OCI-LY1 (cell line): ENCODE data around the gene ARHGAP32.

ENCODE experiments used
- EZH2 ChIP-seq: fragments of 200-600 bp; sonication (generic), shearing (Covaris generic); IDR thresholded peaks from 2 replicates; pipeline ENCODE4 v1.8.0; 2017; ENCODE audit warnings: borderline replicate concordance, mixed run types, mild to moderate bottlenecking, antibody characterized with exemption, low read length, moderate library complexity, mixed read lengths
- TF ChIP-seq, protein P1 (sequence below): fragments of 200-600 bp; sonication (generic), shearing (Covaris generic); IDR thresholded peaks from 2 replicates; pipeline ENCODE4 v1.5.1; 2017; ENCODE audit warnings: mild to moderate bottlenecking, antibody characterized with exemption, low read length, moderate library complexity, mixed read lengths

DNA sequence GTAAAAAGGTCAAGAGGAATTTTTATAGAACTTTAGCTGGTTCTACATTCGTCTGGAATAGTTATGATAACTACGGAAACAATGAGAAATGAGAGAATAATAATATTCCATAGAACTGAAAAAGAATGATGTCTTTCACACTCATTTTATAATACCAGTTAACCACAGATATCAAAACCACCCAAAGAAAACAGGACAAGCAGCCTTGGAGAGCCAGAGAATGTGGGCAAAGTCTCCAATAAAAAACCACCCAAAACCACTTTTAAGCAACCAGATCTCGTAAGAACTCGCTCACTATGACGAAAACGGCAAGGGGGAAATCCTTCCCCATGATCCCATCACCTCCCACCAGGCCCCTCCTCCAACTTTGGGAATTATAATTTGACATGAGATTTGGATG lies 60.8 kb downstream of the ARHGAP32 start:
- TF ChIP-seq, protein P1, sequence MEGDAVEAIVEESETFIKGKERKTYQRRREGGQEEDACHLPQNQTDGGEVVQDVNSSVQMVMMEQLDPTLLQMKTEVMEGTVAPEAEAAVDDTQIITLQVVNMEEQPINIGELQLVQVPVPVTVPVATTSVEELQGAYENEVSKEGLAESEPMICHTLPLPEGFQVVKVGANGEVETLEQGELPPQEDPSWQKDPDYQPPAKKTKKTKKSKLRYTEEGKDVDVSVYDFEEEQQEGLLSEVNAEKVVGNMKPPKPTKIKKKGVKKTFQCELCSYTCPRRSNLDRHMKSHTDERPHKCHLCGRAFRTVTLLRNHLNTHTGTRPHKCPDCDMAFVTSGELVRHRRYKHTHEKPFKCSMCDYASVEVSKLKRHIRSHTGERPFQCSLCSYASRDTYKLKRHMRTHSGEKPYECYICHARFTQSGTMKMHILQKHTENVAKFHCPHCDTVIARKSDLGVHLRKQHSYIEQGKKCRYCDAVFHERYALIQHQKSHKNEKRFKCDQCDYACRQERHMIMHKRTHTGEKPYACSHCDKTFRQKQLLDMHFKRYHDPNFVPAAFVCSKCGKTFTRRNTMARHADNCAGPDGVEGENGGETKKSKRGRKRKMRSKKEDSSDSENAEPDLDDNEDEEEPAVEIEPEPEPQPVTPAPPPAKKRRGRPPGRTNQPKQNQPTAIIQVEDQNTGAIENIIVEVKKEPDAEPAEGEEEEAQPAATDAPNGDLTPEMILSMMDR: no peak
- TF ChIP-seq EZH2: no peak
